HG03354 (cell line): ENCODE data around the gene SORCS2.

Experiments
- ATAC-seq: cut with Tn5 transposase; IDR thresholded peaks from one replicate; pipeline ENCODE4 v1.9.1; 2021; ENCODE audit warnings: mild to moderate bottlenecking; ENCODE audit not compliant: unreplicated experiment, poor library complexity, severe bottlenecking

Gene SORCS2

GRCh38 chr4:7196736-7197135 is 4.4 kb downstream of the SORCS2 start:
- no peak for ATAC-seq

- no peak for ATAC-seq
Observed at GRCh38 chr4:7197910-7198309, 5.6 kb downstream of the SORCS2 start.

GRCh38 chr4:7198440-7199128 is 6.2 kb downstream of the SORCS2 start:
- ATAC-seq = no peak

- no peak for ATAC-seq
Observed at GRCh38 chr4:7199129-7199725, 6.9 kb downstream of the SORCS2 start.

- ATAC-seq = no peak
Observed at GRCh38 chr4:7199771-7200441, 7.6 kb downstream of the SORCS2 start.

GRCh38 chr4:7200801-7201200 is 8.5 kb downstream of the SORCS2 start:
- ATAC-seq = no peak

- ATAC-seq = no peak
Observed at GRCh38 chr4:7201420-7202305, 9.3 kb downstream of the SORCS2 start.

GRCh38 chr4:7202411-7202810 is 10.1 kb downstream of the SORCS2 start:
- ATAC-seq = no peak

- no peak for ATAC-seq
Observed at GRCh38 chr4:7204656-7205387, 12.5 kb downstream of the SORCS2 start.

- no peak for ATAC-seq
Observed at GRCh38 chr4:7206385-7206784, 14.0 kb downstream of the SORCS2 start.

GRCh38 chr4:7206911-7207567 is 14.7 kb downstream of the SORCS2 start:
- ATAC-seq = no peak

GRCh38 chr4:7207628-7208231 is 15.4 kb downstream of the SORCS2 start:
- ATAC-seq = no peak

- no peak for ATAC-seq
Observed at GRCh38 chr4:7208509-7209451, 16.4 kb downstream of the SORCS2 start.

GRCh38 chr4:7209699-7210098 is 17.4 kb downstream of the SORCS2 start:
- no peak for ATAC-seq

GRCh38 chr4:7210824-7211223 is 18.5 kb downstream of the SORCS2 start:
- ATAC-seq = no peak

GRCh38 chr4:7212101-7212674 is 19.9 kb downstream of the SORCS2 start:
- ATAC-seq = no peak

- ATAC-seq = no peak
Observed at GRCh38 chr4:7212921-7213320, 20.6 kb downstream of the SORCS2 start.
